Fibroblast of pulmonary artery (primary cell): ENCODE results near the gene GRIK3.

Source experiments
- DNase-seq: peaks from one replicate; pipeline ENCODE4 v3.0.0-alpha.2; 2010; ENCODE audit warnings: low read depth
- H3K4me3 ChIP-seq: replicated peaks from 2 replicates; pipeline ENCODE4 v1.5.1; 2011; ENCODE audit warnings: low read depth, mild to moderate bottlenecking, control low read depth, low read length, moderate library complexity
- TF ChIP-seq, protein P1 (sequence below): IDR thresholded peaks from 2 replicates; pipeline ENCODE4 v1.5.1; 2011; ENCODE audit warnings: mild to moderate bottlenecking, control low read depth, low read length, inconsistent platforms; ENCODE audit errors: missing control alignments

GRIK3 gene

DNA sequence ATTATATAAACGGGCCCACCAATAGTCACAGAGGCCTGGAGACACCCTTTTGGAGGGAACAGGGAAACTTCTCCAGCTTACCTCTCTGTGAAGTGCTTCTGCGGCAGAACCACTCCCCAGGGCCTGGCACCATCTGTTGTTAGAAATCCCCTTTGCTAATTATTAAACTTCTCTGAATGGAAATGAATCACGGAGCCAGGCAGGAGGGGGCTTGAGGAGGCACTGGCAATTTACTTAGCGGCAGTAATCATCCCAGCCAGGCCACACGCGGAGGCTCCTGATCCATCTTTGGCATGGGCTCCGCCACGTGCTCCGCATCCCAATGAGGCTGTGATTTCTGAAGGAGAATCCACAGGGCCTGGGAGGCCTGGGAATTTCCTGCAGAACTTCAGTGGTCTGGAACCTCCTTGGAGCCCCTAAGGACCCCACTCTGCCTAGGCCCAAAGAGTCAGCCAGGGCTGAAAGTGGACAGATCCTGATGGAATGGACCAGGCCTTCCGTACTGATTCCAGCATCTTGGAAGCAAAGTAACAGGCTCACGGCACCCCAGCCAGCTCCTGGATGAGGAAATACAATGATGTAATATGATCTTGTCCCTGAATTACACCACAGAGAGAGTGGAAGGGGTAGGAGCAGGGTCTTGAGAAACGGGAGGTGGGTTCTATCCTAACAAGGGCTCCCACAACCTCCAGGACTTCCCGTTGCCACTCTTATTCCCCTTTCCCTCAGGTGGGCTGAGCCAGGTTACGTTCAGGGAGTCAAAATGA, 62.3 kb downstream of the GRIK3 start:
- DNase-seq = no peak
- TF ChIP-seq, protein P1, sequence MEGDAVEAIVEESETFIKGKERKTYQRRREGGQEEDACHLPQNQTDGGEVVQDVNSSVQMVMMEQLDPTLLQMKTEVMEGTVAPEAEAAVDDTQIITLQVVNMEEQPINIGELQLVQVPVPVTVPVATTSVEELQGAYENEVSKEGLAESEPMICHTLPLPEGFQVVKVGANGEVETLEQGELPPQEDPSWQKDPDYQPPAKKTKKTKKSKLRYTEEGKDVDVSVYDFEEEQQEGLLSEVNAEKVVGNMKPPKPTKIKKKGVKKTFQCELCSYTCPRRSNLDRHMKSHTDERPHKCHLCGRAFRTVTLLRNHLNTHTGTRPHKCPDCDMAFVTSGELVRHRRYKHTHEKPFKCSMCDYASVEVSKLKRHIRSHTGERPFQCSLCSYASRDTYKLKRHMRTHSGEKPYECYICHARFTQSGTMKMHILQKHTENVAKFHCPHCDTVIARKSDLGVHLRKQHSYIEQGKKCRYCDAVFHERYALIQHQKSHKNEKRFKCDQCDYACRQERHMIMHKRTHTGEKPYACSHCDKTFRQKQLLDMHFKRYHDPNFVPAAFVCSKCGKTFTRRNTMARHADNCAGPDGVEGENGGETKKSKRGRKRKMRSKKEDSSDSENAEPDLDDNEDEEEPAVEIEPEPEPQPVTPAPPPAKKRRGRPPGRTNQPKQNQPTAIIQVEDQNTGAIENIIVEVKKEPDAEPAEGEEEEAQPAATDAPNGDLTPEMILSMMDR = no peak
- H3K4me3 ChIP-seq = no peak overlapping the region

DNA sequence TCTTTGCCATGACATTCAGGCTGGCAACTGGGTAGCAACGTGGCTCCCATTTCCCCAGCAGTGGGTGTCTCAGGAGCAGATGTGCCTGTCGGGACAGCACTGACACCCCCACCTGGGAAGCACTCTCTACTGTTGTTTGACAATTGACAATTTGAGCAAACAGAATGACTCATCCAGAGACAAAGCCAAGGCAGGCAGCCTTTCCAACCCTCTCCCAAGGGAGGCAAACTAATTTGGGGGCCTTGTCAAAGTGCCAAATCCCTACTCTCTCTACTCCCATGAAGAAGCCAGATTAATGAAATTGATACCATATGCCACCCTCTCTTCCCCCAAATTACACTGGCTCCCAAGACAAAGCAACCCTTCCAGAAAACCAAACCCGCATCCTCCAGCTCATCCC, 65.6 kb downstream of the GRIK3 start:
- TF ChIP-seq, protein P1 = no peak
- H3K4me3 ChIP-seq = no peak overlapping the region
- DNase-seq = no peak

DNA sequence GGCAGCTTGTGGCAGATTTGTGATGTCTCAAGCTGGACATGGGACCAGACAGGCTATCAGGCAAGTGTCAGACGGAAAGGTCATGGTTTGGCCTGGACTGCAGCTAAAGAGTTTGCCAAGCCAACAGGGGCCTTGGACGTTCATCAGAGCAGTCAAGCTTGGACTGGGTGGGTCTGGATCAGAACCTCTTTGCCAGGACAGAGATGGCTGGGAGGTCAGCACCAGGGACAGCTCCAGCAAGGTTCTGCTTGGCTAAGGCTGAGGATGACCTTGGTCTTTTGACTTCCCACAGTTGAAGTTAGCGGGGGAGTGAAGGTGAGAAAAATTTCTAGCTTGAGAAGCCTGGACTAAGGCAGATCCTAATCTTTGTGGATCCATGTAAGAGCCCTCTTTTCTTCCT, 68.1 kb downstream of the GRIK3 start:
- TF ChIP-seq, protein P1 = no peak
- no peak overlapping the region for H3K4me3 ChIP-seq
- DNase-seq = peak; percentile 7

DNA sequence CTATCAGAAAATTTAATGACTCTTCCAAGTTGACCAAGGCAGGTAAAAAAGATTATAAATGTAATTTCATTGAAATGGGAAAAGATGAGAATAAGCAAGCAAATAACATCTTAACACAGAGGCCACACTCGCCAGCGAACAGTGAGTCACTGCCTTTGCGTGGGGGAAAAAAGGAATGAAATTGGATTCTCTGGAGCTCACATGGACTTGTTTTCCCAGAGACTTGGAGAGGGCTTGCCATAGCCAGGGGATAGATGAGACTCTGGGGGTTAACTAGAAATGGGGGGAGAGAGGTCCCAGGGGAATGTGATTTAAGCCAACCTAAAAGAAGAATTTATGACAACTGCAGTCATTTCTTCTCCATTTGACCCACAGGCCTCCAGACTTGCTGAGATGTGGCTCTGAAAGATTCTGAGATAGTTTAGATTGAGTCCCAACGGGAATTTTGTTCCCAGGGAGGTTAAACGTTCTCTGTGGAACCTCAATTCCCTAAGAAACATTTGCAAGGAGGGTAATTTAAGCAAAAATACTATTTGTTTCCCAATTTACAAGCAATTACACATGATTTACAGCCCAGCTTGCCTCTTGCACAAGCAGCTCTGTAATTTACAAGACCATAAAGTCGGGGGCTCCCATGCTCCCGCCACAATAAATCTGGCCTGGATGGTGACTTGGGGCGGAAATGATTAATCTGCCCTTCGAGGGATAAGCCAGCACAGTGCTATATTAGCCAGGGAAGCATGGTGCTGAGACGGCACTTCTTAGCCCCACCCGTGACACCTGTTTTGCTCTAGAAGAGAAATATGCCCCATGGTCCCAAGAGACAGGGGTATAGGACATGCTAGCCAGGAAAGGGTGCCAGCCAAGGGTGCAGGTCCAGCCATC, 68.8 kb downstream of the GRIK3 start:
- DNase-seq = no peak
- TF ChIP-seq, protein P1 = no peak
- H3K4me3 ChIP-seq = no peak overlapping the region

DNA sequence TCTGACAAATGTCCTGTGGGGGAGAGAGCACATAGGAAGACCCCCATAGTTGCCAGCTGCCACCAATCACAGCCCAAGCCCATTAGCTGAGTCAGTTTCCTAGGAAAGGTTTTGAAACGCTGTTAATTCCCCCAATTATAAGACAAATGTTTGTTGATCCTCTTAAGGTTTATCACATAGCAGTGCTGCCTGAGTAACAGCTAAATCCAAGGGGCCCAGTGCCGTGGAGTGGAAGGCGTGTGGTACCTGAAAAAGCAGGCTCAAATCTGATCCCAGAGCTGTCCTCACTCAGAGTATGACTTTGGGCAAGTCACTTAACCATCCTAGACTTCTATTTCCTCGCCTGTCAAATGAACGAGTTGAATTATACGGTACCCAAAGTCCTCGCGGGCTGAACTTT, 69.5 kb downstream of the GRIK3 start:
- H3K4me3 ChIP-seq = no peak overlapping the region
- no peak for DNase-seq
- TF ChIP-seq, protein P1 = no peak

DNA sequence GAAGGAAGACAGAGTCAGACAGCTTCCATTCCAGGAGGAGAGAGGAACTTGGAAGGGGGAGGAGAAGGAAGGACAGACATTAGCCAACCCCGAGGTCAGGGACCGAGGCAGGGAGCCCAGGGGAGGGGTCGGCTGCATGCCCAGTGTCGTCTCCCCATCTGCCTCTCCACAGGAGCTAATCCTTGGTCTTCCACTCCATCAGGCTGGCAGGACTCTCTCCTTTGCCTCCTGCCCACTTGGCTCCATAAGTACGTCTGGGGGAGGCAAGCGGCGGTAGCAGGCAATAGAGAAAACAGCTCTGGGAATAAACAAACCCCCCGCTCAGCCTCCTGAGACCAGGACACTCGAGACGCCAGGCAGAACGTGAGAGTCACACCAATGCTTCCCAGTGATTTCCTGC, 71.3 kb downstream of the GRIK3 start:
- TF ChIP-seq, protein P1 = no peak
- no peak for DNase-seq

More for the DNA sequence above, 71.3 kb downstream of the GRIK3 start:
- H3K4me3 ChIP-seq = no peak overlapping the region
